ENCODE measurements around the gene PKNOX1.
A peak's percentile ranks its signal among the peaks of the same experiment; 100 is the strongest.
"Not testable (repeated sequence)": the region's sequence is repeated elsewhere in the genome, so short reads cannot be mapped to it uniquely, and the experiment has no call there.

Gene PKNOX1

GRCh38 chr21:42956824-42957630 lies 17.3 kb upstream of the PKNOX1 start:
- DNase-seq = no peak

GRCh38 chr21:42958122-42958521 lies 16.2 kb upstream of the PKNOX1 start:
- not testable (repeated sequence) for DNase-seq

GRCh38 chr21:42959728-42960127 lies 14.6 kb upstream of the PKNOX1 start:
- DNase-seq = no peak

- no peak for DNase-seq
Measured at GRCh38 chr21:42962380-42963007, 11.9 kb upstream of the PKNOX1 start.

GRCh38 chr21:42964086-42964485 lies 10.3 kb upstream of the PKNOX1 start:
- no peak for DNase-seq

GRCh38 chr21:42964546-42965210 lies 9.7 kb upstream of the PKNOX1 start:
- no peak for DNase-seq

- DNase-seq = no peak
Measured at GRCh38 chr21:42965211-42965560, 9.2 kb upstream of the PKNOX1 start.

GRCh38 chr21:42967616-42968015 lies 6.7 kb upstream of the PKNOX1 start:
- DNase-seq = not testable (repeated sequence)

GRCh38 chr21:42969193-42969600 lies 5.2 kb upstream of the PKNOX1 start:
- no peak for DNase-seq

GRCh38 chr21:42970946-42971653 lies 3.3 kb upstream of the PKNOX1 start:
- DNase-seq = no peak

- DNase-seq = no peak
Measured at GRCh38 chr21:42971897-42972275, 2.5 kb upstream of the PKNOX1 start.

- no peak for DNase-seq
Measured at GRCh38 chr21:42973309-42973990, 912 bp upstream of the PKNOX1 start.

GRCh38 chr21:42974832-42975820 lies 764 bp downstream of the PKNOX1 start:
- peak; percentile 69 for DNase-seq

- DNase-seq = no peak
Measured at GRCh38 chr21:42975886-42976608, 1.7 kb downstream of the PKNOX1 start.

GRCh38 chr21:42980312-42981213 lies 6.2 kb downstream of the PKNOX1 start:
- no peak for DNase-seq

GRCh38 chr21:42981214-42981523 lies 6.8 kb downstream of the PKNOX1 start:
- DNase-seq = no peak

- no peak for DNase-seq
Measured at GRCh38 chr21:42981862-42982261, 7.5 kb downstream of the PKNOX1 start.

- DNase-seq = no peak
Measured at GRCh38 chr21:42983103-42983502, 8.7 kb downstream of the PKNOX1 start.

GRCh38 chr21:42983869-42984268 lies 9.5 kb downstream of the PKNOX1 start:
- DNase-seq = no peak

Measured in activated T-cell treated with anti-CD3 and anti-CD28 coated beads for 4 hours (primary cell).